HepG2 (cell line): ENCODE results near the gene GNG7. TPM values are rescaled to one million over a fixed set of nuclear protein-coding genes. Genes with fewer than 3 reads are reported as not detected.
A peak's percentile ranks its signal among the peaks of the same experiment; 100 is the strongest.

Source experiments
- DRAP1 ChIP-seq: IDR thresholded peaks from 2 replicates; pipeline ENCODE4 v1.6.1; 2016; ENCODE audit warnings: missing genetic modification reagents, missing compliant biosample characterization
- FOXA1 ChIP-seq, 2 experiments: fragments of 450-650 bp in 1 of 2; sonication (generic) in 1 of 2; formaldehyde crosslinking in 1 of 2; IDR thresholded peaks; 2 replicates each; pipeline versions ENCODE4 v1.4.0 to v1.6.1; 2016 to 2020; ENCODE audit warnings: missing genetic modification reagents in 1 of 2
- FOXO1 ChIP-seq: sonication (generic); formaldehyde crosslinking; IDR thresholded peaks from 2 replicates; pipeline ENCODE4 v1.4.0; 2020; ENCODE audit warnings: missing genetic modification reagents
- GABPA ChIP-seq, 2 experiments: IDR thresholded peaks; 2 replicates each; pipeline ENCODE4 v1.6.1; 2011 to 2016; ENCODE audit warnings: low read depth in 2 of 2, low read length in 1 of 2, missing biosample characterization in 1 of 2, missing genetic modification characterization in 1 of 2
- HIC2 ChIP-seq: sonication (generic); formaldehyde crosslinking; IDR thresholded peaks from 2 replicates; pipeline ENCODE4 v1.9.0; 2022; ENCODE audit warnings: low read depth, missing genetic modification reagents
- IKZF5 ChIP-seq: IDR thresholded peaks from 2 replicates; pipeline ENCODE4 v1.6.1; 2018; ENCODE audit warnings: missing genetic modification reagents, mild to moderate bottlenecking, missing compliant biosample characterization
- MEIS1 ChIP-seq: sonication (generic); formaldehyde crosslinking; IDR thresholded peaks from 2 replicates; pipeline ENCODE4 v1.9.0; 2021; ENCODE audit warnings: mild to moderate bottlenecking, missing genetic modification reagents, moderate library complexity, borderline replicate concordance
- NR2C2 ChIP-seq: sonication (generic); formaldehyde crosslinking; IDR thresholded peaks from 2 replicates; pipeline ENCODE4 v1.4.0; 2020; ENCODE audit warnings: missing genetic modification reagents, mild to moderate bottlenecking, moderate library complexity, borderline replicate concordance
- ONECUT2 ChIP-seq: sonication (generic); formaldehyde crosslinking; IDR thresholded peaks from 2 replicates; pipeline ENCODE4 v1.4.0; 2020; ENCODE audit warnings: missing genetic modification reagents
- RARA ChIP-seq: IDR thresholded peaks from 2 replicates; pipeline ENCODE4 v1.6.1; 2016; ENCODE audit warnings: missing genetic modification reagents, missing compliant biosample characterization
- SMYD3 ChIP-seq: sonication (generic); formaldehyde crosslinking; IDR thresholded peaks from 2 replicates; pipeline ENCODE4 v1.8.1; 2023; ENCODE audit warnings: mild to moderate bottlenecking, missing genetic modification reagents
- SRY ChIP-seq: sonication (generic); formaldehyde crosslinking; IDR thresholded peaks from 2 replicates; pipeline ENCODE4 v1.8.0; 2022; ENCODE audit warnings: mild to moderate bottlenecking, missing genetic modification reagents
- STAT5B ChIP-seq: sonication (generic); formaldehyde crosslinking; IDR thresholded peaks from 2 replicates; pipeline ENCODE4 v1.4.0; 2020; ENCODE audit warnings: missing genetic modification reagents
- TOPORS ChIP-seq: sonication (generic); formaldehyde crosslinking; IDR thresholded peaks from 2 replicates; pipeline ENCODE4 v1.8.0; 2023; ENCODE audit warnings: mild to moderate bottlenecking, missing genetic modification reagents
- ZEB1 ChIP-seq: IDR thresholded peaks from 2 replicates; pipeline ENCODE4 v1.6.1; 2012; ENCODE audit warnings: mild to moderate bottlenecking, low read depth, inconsistent platforms; ENCODE audit not compliant: insufficient replicate concordance
- ZFP41 ChIP-seq: sonication (generic); formaldehyde crosslinking; IDR thresholded peaks from 2 replicates; pipeline ENCODE4 v1.4.0; 2020; ENCODE audit warnings: mild to moderate bottlenecking, missing genetic modification reagents, borderline replicate concordance
- ZNF12 ChIP-seq: sonication (generic); formaldehyde crosslinking; IDR thresholded peaks from 2 replicates; pipeline ENCODE4 v1.5.0; 2020; ENCODE audit warnings: missing genetic modification reagents
- ZNF280D ChIP-seq: sonication (generic); formaldehyde crosslinking; IDR thresholded peaks from 2 replicates; pipeline ENCODE4 v1.5.1; 2020; ENCODE audit warnings: mild to moderate bottlenecking, missing genetic modification reagents
- ZNF292 ChIP-seq: sonication (generic); formaldehyde crosslinking; IDR thresholded peaks from 2 replicates; pipeline ENCODE4 v1.8.1; 2022; ENCODE audit warnings: mild to moderate bottlenecking, low read depth, missing genetic modification reagents, borderline replicate concordance
- ZNF574 ChIP-seq: sonication (generic); formaldehyde crosslinking; IDR thresholded peaks from 2 replicates; pipeline ENCODE4 v1.4.0; 2020; ENCODE audit warnings: missing genetic modification reagents
- ZSCAN22 ChIP-seq: sonication (generic); formaldehyde crosslinking; IDR thresholded peaks from 2 replicates; pipeline ENCODE4 v1.4.0; 2020; ENCODE audit warnings: mild to moderate bottlenecking, missing genetic modification reagents
- polyA plus RNA-seq, 8 experiments: library from polyadenylated mRNA; depleted of rRNA in 3 of 8; stranded (reverse) in 7 of 8; unstranded in 1 of 8; fragments of >200 nt; fragmentation: Illumina TruSeq in 4 of 8; extraction: Trizol in 4 of 8; gene quantifications; 2 replicates each; pipeline versions ENCODE4 v1.2.1 to v1.2.3, GENCODE V29; 2011 to 2016; ENCODE audit warnings: low read depth in 4 of 8, missing spikeins in 1 of 8, mixed read lengths in 1 of 8; ENCODE audit not compliant: insufficient read depth in 1 of 8
- total RNA-seq, 5 experiments: library from RNA; depleted of rRNA; stranded (reverse); fragments of >200 nt; fragmentation: Illumina TruSeq; extraction: Trizol; gene quantifications; 2 replicates each; pipeline ENCODE4 v1.2.3, GENCODE V29; 2016; ENCODE audit warnings: low read depth in 1 of 5

Gene GNG7
- total and polyA plus RNA-seq, 2 of the 13 experiments (the other 11 are each of a cell fraction or from before 2014, with no cell fraction given), result 1.4 to 3.3 TPM

- TF ChIP-seq ZNF292 (CRISPR knock-in tag), result peak; percentile 40; the same call in 1 of the 2 replicates
- TF ChIP-seq HIC2 (CRISPR knock-in tag), result peak; percentile 58; the same call in 1 of the 2 replicates
- TF ChIP-seq ZNF574 (CRISPR knock-in tag), result 0 out of 2 replicates have a peak, but pooled peaks have one; percentile 25
- TF ChIP-seq ZEB1, result no peak
- peak; percentile 98 for TF ChIP-seq FOXA1 (IDR thresholded peaks at IDR 0.05)
- peak; percentile 99 for TF ChIP-seq FOXA1 (CRISPR knock-in tag; IDR thresholded peaks at IDR 0.05)
- TF ChIP-seq NR2C2 (CRISPR knock-in tag), result 0 out of 2 replicates have a peak, but pooled peaks have one; percentile 16
- peak; percentile 58; the same call in 1 of the 2 replicates for TF ChIP-seq MEIS1 (CRISPR knock-in tag)
- peak; percentile 75; the same call in 1 of the 2 replicates for TF ChIP-seq ZNF12 (CRISPR knock-in tag)
- TF ChIP-seq GABPA (IDR thresholded peaks at IDR 0.05; ENCODE audit: low read depth, low read length), result no peak
- peak; percentile 78 for TF ChIP-seq GABPA (CRISPR knock-in tag; IDR thresholded peaks at IDR 0.05; ENCODE audit: low read depth)
- TF ChIP-seq FOXO1 (CRISPR knock-in tag), result peak; percentile 95
- TF ChIP-seq ONECUT2 (CRISPR knock-in tag), result peak; percentile 85
- peak; percentile 89 for TF ChIP-seq RARA
- no peak for TF ChIP-seq SMYD3
- no peak for TF ChIP-seq ZSCAN22 (CRISPR knock-in tag)
- TF ChIP-seq STAT5B (CRISPR knock-in tag), result no peak
- TF ChIP-seq SRY (CRISPR knock-in tag), result no peak
- no peak for TF ChIP-seq TOPORS (CRISPR knock-in tag)
- TF ChIP-seq IKZF5, result peak; percentile 49; the same call in 1 of the 2 replicates
- peak; percentile 37; the same call in 1 of the 2 replicates for TF ChIP-seq ZNF280D (CRISPR knock-in tag)
- no peak for TF ChIP-seq ZFP41 (CRISPR knock-in tag)
- TF ChIP-seq DRAP1 (CRISPR knock-in tag), result peak; percentile 52; the same call in 1 of the 2 replicates
Measured at GRCh38 chr19:2507109-2507508, 195.4 kb downstream of the GNG7 start (continued).
